ENCODE data around the gene DCBLD2. TPM values are rescaled to one million over a fixed set of nuclear protein-coding genes. Genes with fewer than 3 reads are reported as not detected.
A peak's percentile ranks its signal among the peaks of the same experiment; 100 is the strongest.

Gene DCBLD2
- polyA plus RNA-seq, 3 donors, result 0.17 to 1.1 (median 0.45) TPM

DNA sequence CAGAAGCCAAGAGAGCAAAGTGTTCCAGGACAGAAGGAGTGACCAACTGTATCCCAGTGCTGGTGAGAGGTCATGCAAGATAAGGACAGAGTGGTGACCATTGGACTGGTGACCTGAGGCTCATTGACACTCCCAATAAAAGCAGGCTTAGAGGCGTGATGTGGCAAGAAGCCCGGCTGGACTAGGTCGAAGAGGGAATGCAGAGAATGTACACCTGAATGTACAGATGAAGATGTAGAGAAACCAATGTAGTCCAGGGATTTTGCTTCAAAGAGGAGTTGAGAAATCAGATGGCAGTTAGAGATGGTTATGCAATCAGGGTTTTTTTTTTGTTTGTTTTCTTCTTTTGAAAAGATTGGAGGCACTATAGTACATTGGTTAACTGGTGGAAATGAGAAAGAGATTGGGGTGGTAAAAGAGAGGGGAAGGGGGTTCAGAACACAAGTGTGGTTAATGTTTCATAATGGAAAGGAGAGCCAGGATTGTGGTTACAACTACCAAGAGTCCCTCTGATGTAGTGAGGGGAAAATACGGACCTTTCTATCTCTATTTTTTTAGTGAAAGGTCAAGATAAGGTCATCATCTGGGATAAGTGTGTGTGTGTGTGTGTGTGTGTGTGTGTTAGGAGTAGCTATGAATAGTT lies 115.0 kb downstream of the DCBLD2 start:
- Mint-ChIP-seq H3K27ac (peak overlapping the region; percentile 52 to 95 (median 91)), H3K4me3 (peak overlapping the region in 1 of 2 donors; percentile 13), H3K9me3 (no peaks in the 10 kb centered on the region), H3K4me1 (peaks cover 45% of the 10 kb centered on the region), H3K36me3 (peaks cover 77 to 94% of the 10 kb centered on the region in 2 donors), H3K27me3 (ENCODE audit: low read depth in 3 of 3) (peaks cover 0 to 3% (median 0%) of the 10 kb centered on the region in 3 donors)
- 10% methylated on average over 4 of the region's 4 CpGs for WGBS (ENCODE audit: insufficient coverage)
- peak overlapping the region; percentile 29 for H3K4me2 ChIP-seq (replicated peaks; ENCODE audit: extremely low read depth, low read length, poor library complexity, severe bottlenecking)
- H3K9ac ChIP-seq (ENCODE audit: insufficient read depth, low read length, poor library complexity, severe bottlenecking), result no peak overlapping the region
- H2AFZ ChIP-seq (ENCODE audit: insufficient read depth, low read depth, low read length, poor library complexity, severe bottlenecking), result no peak overlapping the region
- H3K9me3 ChIP-seq (replicated peaks in 1 of 2; ENCODE audit: control insufficient read depth in 1 of 2, insufficient read depth in 1 of 2, low read length in 2 of 2), result no peaks in the 10 kb centered on the region
- H4K20me1 ChIP-seq (ENCODE audit: insufficient read depth, low read length), result peaks cover 95% of the 10 kb centered on the region
- no peak overlapping the region for H3K4me3 ChIP-seq (replicated peaks in 1 of 3; ENCODE audit: low read depth in 2 of 3, low read length in 3 of 3)
- H3K27ac ChIP-seq (ENCODE audit: low read depth in 1 of 2, low read length in 2 of 2), result peak overlapping the region; percentile 45 to 71
- H3K4me1 ChIP-seq (ENCODE audit: control insufficient read depth in 1 of 2, insufficient read depth in 2 of 2, low read length in 2 of 2), result peaks cover 32 to 50% of the 10 kb centered on the region in 2 donors
- no peaks in the 10 kb centered on the region for H3K27me3 ChIP-seq (ENCODE audit: control insufficient read depth in 2 of 2, insufficient read depth in 2 of 2, low read length in 2 of 2)
- intact Hi-C loops (cut with micrococcal nuclease), result no loop called here
- H3K79me2 ChIP-seq (ENCODE audit: insufficient read depth, low read length), result peaks cover 82% of the 10 kb centered on the region
- DNase-seq, result peak in 2 of 3 donors; percentile 61 to 76
- TF ChIP-seq, protein P1, sequence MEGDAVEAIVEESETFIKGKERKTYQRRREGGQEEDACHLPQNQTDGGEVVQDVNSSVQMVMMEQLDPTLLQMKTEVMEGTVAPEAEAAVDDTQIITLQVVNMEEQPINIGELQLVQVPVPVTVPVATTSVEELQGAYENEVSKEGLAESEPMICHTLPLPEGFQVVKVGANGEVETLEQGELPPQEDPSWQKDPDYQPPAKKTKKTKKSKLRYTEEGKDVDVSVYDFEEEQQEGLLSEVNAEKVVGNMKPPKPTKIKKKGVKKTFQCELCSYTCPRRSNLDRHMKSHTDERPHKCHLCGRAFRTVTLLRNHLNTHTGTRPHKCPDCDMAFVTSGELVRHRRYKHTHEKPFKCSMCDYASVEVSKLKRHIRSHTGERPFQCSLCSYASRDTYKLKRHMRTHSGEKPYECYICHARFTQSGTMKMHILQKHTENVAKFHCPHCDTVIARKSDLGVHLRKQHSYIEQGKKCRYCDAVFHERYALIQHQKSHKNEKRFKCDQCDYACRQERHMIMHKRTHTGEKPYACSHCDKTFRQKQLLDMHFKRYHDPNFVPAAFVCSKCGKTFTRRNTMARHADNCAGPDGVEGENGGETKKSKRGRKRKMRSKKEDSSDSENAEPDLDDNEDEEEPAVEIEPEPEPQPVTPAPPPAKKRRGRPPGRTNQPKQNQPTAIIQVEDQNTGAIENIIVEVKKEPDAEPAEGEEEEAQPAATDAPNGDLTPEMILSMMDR (IDR thresholded peaks at IDR 0.05), result no peak
- peaks cover 75 to 91% of the 10 kb centered on the region in 2 donors for H3K36me3 ChIP-seq (replicated peaks in 1 of 2; ENCODE audit: control insufficient read depth in 1 of 2, insufficient read depth in 2 of 2, low read length in 2 of 2)

DNA sequence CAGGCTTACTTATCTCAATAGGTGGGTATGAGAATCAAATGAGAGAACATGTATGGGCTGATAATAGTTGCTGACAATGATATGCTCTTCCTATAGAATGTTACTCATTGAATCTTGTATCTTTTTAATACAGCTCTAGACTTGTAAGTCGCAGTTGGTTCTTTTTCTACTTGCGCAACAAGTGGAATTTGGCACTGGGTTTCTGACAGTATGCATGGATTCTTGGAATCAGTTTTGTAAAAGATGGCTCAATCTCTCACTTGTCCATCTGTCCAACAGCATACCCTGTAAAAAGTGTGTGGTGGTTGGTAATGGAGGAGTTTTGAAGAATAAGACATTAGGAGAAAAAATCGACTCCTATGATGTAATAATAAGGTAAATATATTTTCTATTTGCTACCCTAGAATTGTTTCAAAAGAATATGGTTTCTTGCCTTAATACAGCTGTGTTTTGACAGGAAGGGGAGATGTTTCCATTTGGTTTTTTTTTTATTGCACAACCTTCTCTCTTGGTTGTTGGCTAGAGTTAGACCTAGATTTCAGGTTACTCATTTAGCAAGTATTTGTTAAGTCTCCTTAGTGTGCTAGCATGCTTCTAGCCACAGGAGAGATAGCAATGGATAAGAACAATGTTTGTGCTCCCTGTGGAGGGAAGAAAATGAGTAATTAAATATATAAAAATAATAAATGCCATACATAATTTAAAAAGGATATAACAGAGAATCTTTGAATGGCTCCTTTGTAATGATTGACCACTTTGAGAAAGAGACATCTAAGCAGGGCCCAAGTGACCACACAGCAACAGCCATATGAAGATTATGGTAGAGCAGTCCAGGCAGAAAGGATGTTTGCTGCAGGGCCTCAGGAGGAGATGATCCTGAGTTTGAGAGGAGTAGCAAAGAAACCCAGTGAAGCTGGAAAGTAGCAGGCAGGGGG lies 116.6 kb downstream of the DCBLD2 start:
- WGBS (ENCODE audit: insufficient coverage), result no CpG with 5 or more reads among the region's 3 CpGs
- peak in 1 of 3 donors; percentile 29 for DNase-seq
- peaks cover 0 to 3% (median 0%) of the 10 kb centered on the region in 3 donors for H3K27me3 Mint-ChIP-seq (ENCODE audit: low read depth in 3 of 3)

More for the DNA sequence above, 116.6 kb downstream of the DCBLD2 start:
- TF ChIP-seq, protein P1 (IDR thresholded peaks at IDR 0.05), result no peak
- intact Hi-C loops (cut with micrococcal nuclease), result no loop called here
- H3K79me2 ChIP-seq (ENCODE audit: insufficient read depth, low read length), result peaks cover 89% of the 10 kb centered on the region
- Mint-ChIP-seq H3K4me3 (no peak overlapping the region), H3K4me1 (peaks cover 51% of the 10 kb centered on the region), H3K9me3 (no peaks in the 10 kb centered on the region), H3K27ac (peak overlapping the region; percentile 13 to 95 (median 87)), H3K36me3 (peaks cover 79 to 94% of the 10 kb centered on the region in 2 donors)
- H3K9ac ChIP-seq (ENCODE audit: insufficient read depth, low read length, poor library complexity, severe bottlenecking), result no peak overlapping the region
- H3K9me3 ChIP-seq (replicated peaks in 1 of 2; ENCODE audit: control insufficient read depth in 1 of 2, insufficient read depth in 1 of 2, low read length in 2 of 2), result no peaks in the 10 kb centered on the region
- peak overlapping the region in 1 of 2 donors; percentile 77 for H3K27ac ChIP-seq (ENCODE audit: low read depth in 1 of 2, low read length in 2 of 2)
- H4K20me1 ChIP-seq (ENCODE audit: insufficient read depth, low read length), result peaks cover 92% of the 10 kb centered on the region
- peaks cover 34 to 56% of the 10 kb centered on the region in 2 donors for H3K4me1 ChIP-seq (ENCODE audit: control insufficient read depth in 1 of 2, insufficient read depth in 2 of 2, low read length in 2 of 2)
- H3K4me2 ChIP-seq (replicated peaks; ENCODE audit: extremely low read depth, low read length, poor library complexity, severe bottlenecking), result no peak overlapping the region
- no peaks in the 10 kb centered on the region for H3K27me3 ChIP-seq (ENCODE audit: control insufficient read depth in 2 of 2, insufficient read depth in 2 of 2, low read length in 2 of 2)
- peaks cover 71 to 90% of the 10 kb centered on the region in 2 donors for H3K36me3 ChIP-seq (replicated peaks in 1 of 2; ENCODE audit: control insufficient read depth in 1 of 2, insufficient read depth in 2 of 2, low read length in 2 of 2)
- no peak overlapping the region for H2AFZ ChIP-seq (ENCODE audit: insufficient read depth, low read depth, low read length, poor library complexity, severe bottlenecking)
- H3K4me3 ChIP-seq (replicated peaks in 1 of 3; ENCODE audit: low read depth in 2 of 3, low read length in 3 of 3), result no peak overlapping the region

Data from CD14-positive monocyte (primary cell).